AG04449 (cell line): ENCODE data around the gene BRIP1.
"Not testable (repeated sequence)": the region's sequence is repeated elsewhere in the genome, so short reads cannot be mapped to it uniquely, and the experiment has no call there.

Source experiments
- CTCF ChIA-PET: fragments of 350-600 bp; formaldehyde crosslinking; extraction: SDS; loops from one replicate; lab custom pipeline; 2021; ENCODE audit warnings: antibody characterized with exemption; lab: Yijun Ruan, JAX
- POLR2A ChIA-PET: fragments of 400-600, 350-600 bp; formaldehyde crosslinking; extraction: SDS; loops from one replicate; lab custom pipeline; 2020; ENCODE audit warnings: antibody characterized with exemption, inconsistent platforms; lab: Yijun Ruan, JAX
- DNase-seq: peaks from one replicate; pipeline ENCODE4 v3.0.0-alpha.2; 2010; ENCODE audit warnings: low read depth, low spot score
- H3K4me3 ChIP-seq: 2 replicates; pipeline ENCODE4 v1.5.1; 2011; ENCODE audit warnings: low read depth, mild to moderate bottlenecking, control low read depth, low read length
- CTCF ChIP-seq: IDR thresholded peaks from one replicate; pipeline ENCODE4 v1.5.1; 2011; ENCODE audit warnings: mild to moderate bottlenecking, moderate library complexity, low read length, control low read depth, inconsistent platforms; ENCODE audit not compliant: insufficient read depth; ENCODE audit errors: missing control alignments

Gene BRIP1

GRCh38 chr17:61783556-61784304 is 79.6 kb downstream of the BRIP1 start:
- POLR2A ChIA-PET, result no interaction called here

GRCh38 chr17:61783120-61783519 is 80.2 kb downstream of the BRIP1 start:
- DNase-seq, result no peak
- POLR2A ChIA-PET, result no interaction called here
- TF ChIP-seq CTCF, result no peak
- CTCF ChIA-PET, result no interaction called here
- H3K4me3 ChIP-seq, result no peak overlapping the region

More at GRCh38 chr17:61783556-61784304, 79.6 kb downstream of the BRIP1 start:
- no peak for DNase-seq
- CTCF ChIA-PET, result interaction anchor here (0.9 kb wide), 1 partner anchor 14 kb away, joined by 3 read pairs; no protein-coding TSS in a partner anchor
- no peak overlapping the region for H3K4me3 ChIP-seq
- TF ChIP-seq CTCF, result no peak

GRCh38 chr17:61782683-61783082 is 80.6 kb downstream of the BRIP1 start:
- no peak for TF ChIP-seq CTCF
- ChIA-PET POLR2A (no interaction called here), CTCF (no interaction called here)
- H3K4me3 ChIP-seq, result no peak overlapping the region
- no peak for DNase-seq

GRCh38 chr17:61775364-61775763 is 88.0 kb downstream of the BRIP1 start:
- no peak for DNase-seq
- CTCF ChIA-PET, result no interaction called here
- no peak for TF ChIP-seq CTCF

GRCh38 chr17:61774724-61775123 is 88.6 kb downstream of the BRIP1 start:
- ChIA-PET POLR2A (no interaction called here), CTCF (no interaction called here)
- no peak for TF ChIP-seq CTCF
- no peak overlapping the region for H3K4me3 ChIP-seq
- DNase-seq, result no peak

More at GRCh38 chr17:61775364-61775763, 88.0 kb downstream of the BRIP1 start:
- POLR2A ChIA-PET, result no interaction called here
- no peak overlapping the region for H3K4me3 ChIP-seq

GRCh38 chr17:61774087-61774486 is 89.2 kb downstream of the BRIP1 start:
- POLR2A ChIA-PET, H3K4me3 ChIP-seq, DNase-seq, CTCF ChIA-PET: not testable (repeated sequence)
